IPS-18c (cell line): ENCODE results near the gene MYRFL.

Experiments
- H3K4me3 ChIP-seq: 2 replicates; pipeline ENCODE4 v1.7.0; 2013; ENCODE audit warnings: low read depth, mild to moderate bottlenecking, low read length, moderate library complexity; ENCODE audit not compliant: insufficient read depth
- H3K9me3 ChIP-seq: one replicate; pipeline ENCODE4 v1.6.1; 2013; ENCODE audit warnings: mild to moderate bottlenecking, low read length, moderate library complexity; ENCODE audit not compliant: control insufficient read depth, insufficient read depth

MYRFL gene

DNA sequence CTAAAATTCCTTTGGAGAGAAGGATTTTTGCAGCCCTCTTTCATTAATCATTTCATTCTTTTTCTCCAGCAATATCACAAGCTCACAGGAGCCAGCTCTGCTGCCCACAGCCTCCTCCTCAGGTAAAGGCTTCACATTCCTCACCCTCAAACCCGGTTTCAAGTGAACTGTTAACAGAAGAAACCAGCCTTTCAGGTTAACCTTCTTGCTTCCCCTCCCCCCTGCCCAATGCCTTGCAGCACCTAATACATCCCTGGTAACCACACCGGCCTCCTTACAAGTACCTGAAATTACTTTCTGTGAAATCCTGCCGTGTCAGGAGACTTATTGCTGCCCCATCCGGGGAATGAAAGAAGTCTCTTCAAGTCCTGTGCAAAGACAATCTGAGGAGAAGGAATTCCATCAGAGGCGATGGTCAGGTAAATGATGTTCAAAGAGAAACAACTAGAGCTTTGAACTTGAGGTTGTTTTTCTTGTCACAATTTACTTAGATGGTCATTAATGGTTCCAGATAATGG lies 111.2 kb downstream of the MYRFL start:
- no peak overlapping the region for H3K4me3 ChIP-seq

GRCh38 chr12:69936766-69937165 lies 111.7 kb downstream of the MYRFL start:
- no peak overlapping the region for H3K4me3 ChIP-seq
- peaks cover 2% of the 10 kb centered on the region for H3K9me3 ChIP-seq

More for the DNA sequence above, 111.2 kb downstream of the MYRFL start:
- peaks cover 2% of the 10 kb centered on the region for H3K9me3 ChIP-seq

- no peak overlapping the region for H3K4me3 ChIP-seq
- H3K9me3 ChIP-seq: peaks cover 2% of the 10 kb centered on the region
Observed at GRCh38 chr12:69947123-69947522, 122.1 kb downstream of the MYRFL start.

GRCh38 chr12:69947897-69948296 lies 122.9 kb downstream of the MYRFL start:
- Histone ChIP-seq H3K4me3 (no peak overlapping the region), H3K9me3 (peaks cover 2% of the 10 kb centered on the region)

- no peak overlapping the region for H3K4me3 ChIP-seq
- peaks cover 2% of the 10 kb centered on the region for H3K9me3 ChIP-seq
Observed at GRCh38 chr12:69948851-69949250, 123.8 kb downstream of the MYRFL start.

GRCh38 chr12:69949311-69950002 lies 124.4 kb downstream of the MYRFL start:
- peaks cover 2% of the 10 kb centered on the region for H3K9me3 ChIP-seq
- no peak overlapping the region for H3K4me3 ChIP-seq

GRCh38 chr12:69951108-69951507 lies 126.1 kb downstream of the MYRFL start:
- peaks cover 2% of the 10 kb centered on the region for H3K9me3 ChIP-seq
- no peak overlapping the region for H3K4me3 ChIP-seq

GRCh38 chr12:69952890-69953289 lies 127.9 kb downstream of the MYRFL start:
- no peak overlapping the region for H3K4me3 ChIP-seq
- peaks cover 2% of the 10 kb centered on the region for H3K9me3 ChIP-seq

DNA sequence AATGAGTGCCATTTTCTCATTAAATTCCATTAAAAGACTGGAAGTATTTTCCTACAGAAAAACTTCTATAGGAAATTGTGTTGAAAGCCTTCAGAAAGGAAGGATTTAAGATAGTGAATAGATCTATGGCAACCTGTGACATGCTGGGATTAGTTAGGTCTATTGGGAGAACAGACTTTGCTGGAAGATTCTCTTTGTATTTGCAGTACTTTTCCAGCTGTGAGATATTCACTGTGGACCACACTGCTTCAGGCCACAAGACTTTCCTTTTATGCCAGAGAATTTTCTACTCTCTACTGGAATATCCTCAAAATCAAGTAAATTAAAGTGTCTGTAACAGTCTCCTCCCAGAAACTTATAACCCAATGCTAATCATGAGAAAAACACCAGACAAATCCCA lies 136.2 kb downstream of the MYRFL start:
- no peak overlapping the region for H3K4me3 ChIP-seq
- no peaks in the 10 kb centered on the region for H3K9me3 ChIP-seq

- H3K9me3 ChIP-seq: peaks cover 2% of the 10 kb centered on the region
- H3K4me3 ChIP-seq: no peak overlapping the region
Observed at GRCh38 chr12:69966409-69966808, 141.4 kb downstream of the MYRFL start.

DNA sequence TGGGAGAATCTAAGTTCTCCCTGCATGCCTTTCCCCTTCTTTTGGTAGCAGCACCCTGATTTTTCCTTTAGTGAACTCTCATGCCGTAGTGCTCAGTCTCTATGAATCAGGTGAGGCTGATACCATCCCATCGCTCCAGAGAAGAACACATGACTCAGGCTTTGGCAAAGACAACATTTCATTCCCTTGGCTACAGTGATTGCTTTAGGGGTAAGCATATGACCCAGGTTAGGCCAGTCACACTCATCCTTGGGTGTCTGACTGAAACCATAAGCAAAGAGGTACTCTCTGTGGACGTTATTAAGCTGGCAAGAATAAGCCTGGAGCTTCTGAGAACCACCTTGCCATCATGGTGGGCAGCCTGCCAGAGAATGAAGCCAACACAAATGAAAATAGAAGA lies 141.8 kb downstream of the MYRFL start:
- Histone ChIP-seq H3K4me3 (no peak overlapping the region), H3K9me3 (peaks cover 2% of the 10 kb centered on the region)

- Histone ChIP-seq H3K4me3 (no peak overlapping the region), H3K9me3 (peaks cover 2% of the 10 kb centered on the region)
Observed at GRCh38 chr12:69969011-69969410, 144.0 kb downstream of the MYRFL start.

GRCh38 chr12:69972136-69972535 lies 147.1 kb downstream of the MYRFL start:
- Histone ChIP-seq H3K4me3 (no peak overlapping the region), H3K9me3 (peaks cover 2% of the 10 kb centered on the region)

- no peaks in the 10 kb centered on the region for H3K9me3 ChIP-seq
- H3K4me3 ChIP-seq: no peak overlapping the region
Observed at GRCh38 chr12:69978020-69978419, 153.0 kb downstream of the MYRFL start.

GRCh38 chr12:69981881-69982475 lies 157.0 kb downstream of the MYRFL start:
- no peaks in the 10 kb centered on the region for H3K9me3 ChIP-seq
- no peak overlapping the region for H3K4me3 ChIP-seq

- no peaks in the 10 kb centered on the region for H3K9me3 ChIP-seq
- no peak overlapping the region for H3K4me3 ChIP-seq
Observed at GRCh38 chr12:69984241-69984640, 159.2 kb downstream of the MYRFL start.

DNA sequence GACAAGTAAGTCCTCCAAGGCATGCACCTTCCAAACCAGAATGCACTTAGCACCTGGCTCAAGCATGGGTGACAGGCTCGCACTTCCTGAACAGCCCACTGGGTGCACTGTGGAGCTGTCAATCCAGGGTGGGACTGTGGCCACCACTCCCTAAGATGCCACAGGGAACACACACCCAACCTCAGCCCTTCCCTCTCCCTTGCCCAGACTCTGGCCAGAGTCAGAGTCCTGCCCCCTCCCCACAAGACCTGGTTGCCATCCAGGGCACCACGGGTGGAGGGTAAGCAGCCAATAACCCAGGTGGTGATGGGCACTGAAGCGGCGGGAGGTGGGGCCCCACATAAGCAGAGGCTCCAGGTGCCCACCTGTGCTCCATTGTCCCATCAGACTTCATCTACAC lies 160.6 kb downstream of the MYRFL start:
- Histone ChIP-seq H3K9me3 (no peaks in the 10 kb centered on the region), H3K4me3 (no peak overlapping the region)

DNA sequence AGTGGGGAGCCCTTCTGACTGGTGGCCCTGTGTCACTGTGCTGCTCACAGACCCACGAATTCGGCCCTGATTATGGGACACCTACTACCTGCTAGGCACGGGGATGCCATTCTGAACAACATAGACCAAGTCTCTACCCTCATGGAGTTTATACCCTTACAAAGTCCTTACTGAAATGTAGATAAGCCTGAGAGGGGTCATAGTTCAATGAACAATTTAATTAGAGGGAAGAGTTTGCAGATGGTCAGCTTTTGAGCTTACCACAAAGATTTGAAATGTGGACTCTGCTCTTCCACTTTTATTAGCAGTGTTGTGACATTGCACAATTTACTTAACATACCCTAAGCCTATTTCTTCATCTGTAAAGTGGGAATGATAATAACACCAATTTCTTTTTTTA lies 161.1 kb downstream of the MYRFL start:
- Histone ChIP-seq H3K4me3 (no peak overlapping the region), H3K9me3 (no peaks in the 10 kb centered on the region)
